A549 (cell line): ENCODE results near the gene PRKN. TPM values are rescaled to one million over a fixed set of nuclear protein-coding genes. Genes with fewer than 3 reads are reported as not detected.

Experiments used
- ATAC-seq, 2 experiments: fragments of 200-7000 bp in 1 of 2; fragments of >200 bp in 1 of 2; cut with Nextera tagmentation in 1 of 2; cut with Tn5 transposase in 1 of 2; 3 replicates each; pipeline versions ENCODE4 v1.8.0 to v1.9.1; 2018 to 2020; ENCODE audit warnings: mild to moderate bottlenecking in 1 of 2, moderate library complexity in 1 of 2
- CTCF ChIA-PET: fragments of 300-600 bp; sonication (Branson Sonifier 250); formaldehyde crosslinking; extraction: SDS; loops from one replicate; lab custom pipeline; 2021; ENCODE audit warnings: antibody characterized with exemption, inconsistent platforms; lab: Yijun Ruan, JAX
- POLR2A ChIA-PET: fragments of 350-600 bp; formaldehyde crosslinking; extraction: SDS; loops from one replicate; lab custom pipeline; 2021; ENCODE audit warnings: antibody characterized with exemption, inconsistent platforms; lab: Yijun Ruan, JAX
- DNase-seq, 2 experiments: peaks; one replicate each; pipeline versions ENCODE4 v3.0.0 to v3.0.0-alpha.2; 2011 to 2016; ENCODE audit warnings: low read depth in 1 of 2, low spot score in 1 of 2
- FAIRE-seq: peaks from 2 replicates; lab custom pipeline; 2011; peaks lifted over from hg19 to GRCh38; lab: Jason Lieb, UNC
- H3K27ac ChIP-seq, 2 experiments: fragments of >200 bp; sonication (Bioruptor Twin); formaldehyde crosslinking; 3 replicates each; pipeline ENCODE4 v1.5.1; 2016 to 2017
- H3K4me1 ChIP-seq: fragments of >200 bp; sonication (Bioruptor Twin); formaldehyde crosslinking; 3 replicates; pipeline ENCODE4 v1.6.1; 2016
- H3K4me2 ChIP-seq: fragments of >200 bp; sonication (Bioruptor Twin); formaldehyde crosslinking; 3 replicates; pipeline ENCODE4 v1.6.1; 2016
- H3K4me3 ChIP-seq: fragments of >200 bp; sonication (Bioruptor Twin); formaldehyde crosslinking; 3 replicates; pipeline ENCODE4 v1.5.1; 2016
- H3K9me3 ChIP-seq: fragments of >200 bp; sonication (Bioruptor Twin); formaldehyde crosslinking; 3 replicates; pipeline ENCODE4 v1.6.1; 2016
- BHLHE40 ChIP-seq: IDR thresholded peaks from 2 replicates; pipeline ENCODE4 v1.6.1; 2012; ENCODE audit warnings: low read depth, low read length, inconsistent platforms
- EP300 ChIP-seq, 2 experiments: fragments of >200 bp; sonication (Bioruptor Twin); formaldehyde crosslinking; IDR thresholded peaks; 2 replicates in 1 of 2; 3 replicates in 1 of 2; pipeline ENCODE4 v1.6.1; 2016 to 2017
- ESRRA ChIP-seq: fragments of 150-350 bp; IDR thresholded peaks from 2 replicates; pipeline ENCODE4 v1.6.1; 2014; ENCODE audit warnings: mild to moderate bottlenecking, low read length, borderline replicate concordance
- GATA3 ChIP-seq: IDR thresholded peaks from 2 replicates; pipeline ENCODE4 v1.6.1; 2012; ENCODE audit warnings: borderline replicate concordance
- HEYL ChIP-seq: fragments of 250-450 bp; sonication (Bioruptor Pico); IDR thresholded peaks from 2 replicates; pipeline ENCODE4 v1.8.0; 2021; ENCODE audit warnings: mild to moderate bottlenecking, moderate library complexity
- HOXB13 ChIP-seq: fragments of 250-450 bp; sonication (Bioruptor Pico); IDR thresholded peaks from 2 replicates; pipeline ENCODE4 v1.5.0; 2020; ENCODE audit warnings: low read depth, mild to moderate bottlenecking, moderate library complexity
- HOXB5 ChIP-seq: fragments of 250-450 bp; sonication (Bioruptor Pico); IDR thresholded peaks from 2 replicates; pipeline ENCODE4 v1.5.0; 2020; ENCODE audit warnings: mild to moderate bottlenecking, moderate library complexity
- JUN ChIP-seq, 2 experiments: fragments of >200 bp; sonication (Bioruptor Twin); formaldehyde crosslinking; IDR thresholded peaks; 2 replicates in 1 of 2; 3 replicates in 1 of 2; pipeline ENCODE4 v1.6.1; 2016 to 2017
- JUNB ChIP-seq: fragments of >200 bp; sonication (Bioruptor Twin); formaldehyde crosslinking; IDR thresholded peaks from 2 replicates; pipeline ENCODE4 v1.6.1; 2016
- MAFK ChIP-seq: fragments of 450-650 bp; IDR thresholded peaks from 2 replicates; pipeline ENCODE4 v1.6.1; 2014; ENCODE audit not compliant: partially characterized antibody
- NR3C1 ChIP-seq: fragments of >200 bp; sonication (Bioruptor Twin); formaldehyde crosslinking; IDR thresholded peaks from 3 replicates; pipeline ENCODE4 v1.6.1; 2017
- PHF8 ChIP-seq: fragments of 200-600 bp; sonication (generic); IDR thresholded peaks from 2 replicates; pipeline ENCODE4 v1.6.1; 2016; ENCODE audit warnings: low read depth, mild to moderate bottlenecking, antibody characterized with exemption, moderate library complexity, borderline replicate concordance
- POLR2AphosphoS2 ChIP-seq: conservative IDR thresholded peaks from 2 replicates; pipeline ENCODE4 v1.6.1; 2012; ENCODE audit warnings: low read length, improper control_type of control experiment, inconsistent platforms
- RARB ChIP-seq: fragments of 250-450 bp; sonication (Bioruptor Pico); IDR thresholded peaks from 2 replicates; pipeline ENCODE4 v1.8.0; 2021; ENCODE audit warnings: mild to moderate bottlenecking, moderate library complexity
- RCOR1 ChIP-seq: fragments of 150-350 bp; IDR thresholded peaks from 2 replicates; pipeline ENCODE4 v1.6.1; 2014; ENCODE audit warnings: antibody characterized with exemption, low read length, low read depth
- SREBF2 ChIP-seq: fragments of 450-650 bp; IDR thresholded peaks from 2 replicates; pipeline ENCODE4 v1.6.1; 2014; ENCODE audit warnings: mild to moderate bottlenecking, moderate library complexity
- USF2 ChIP-seq: fragments of 450-650 bp; IDR thresholded peaks from 2 replicates; pipeline ENCODE4 v1.6.1; 2014; ENCODE audit warnings: antibody characterized with exemption
- ZFP36 ChIP-seq: fragments of 450-650 bp; IDR thresholded peaks from 2 replicates; pipeline ENCODE4 v1.6.1; 2014; ENCODE audit warnings: borderline replicate concordance; ENCODE audit not compliant: partially characterized antibody
- WGBS: methylation state at CpG from one replicate; pipeline ENCODE4 v1.1.6; 2017; ENCODE audit errors: missing lambda C conversion rate; 5-methylcytosine and 5-hydroxymethylcytosine counted together
- polyA plus RNA-seq, 4 experiments: library from polyadenylated mRNA; depleted of rRNA in 3 of 4; stranded (reverse); fragments of >200 nt; fragmentation: RNase III in 1 of 4; extraction: RNeasy Plus Mini Kit Qiagen cat#74134 plus additional on column Dnase treatment in 1 of 4; gene quantifications; 2 replicates in 3 of 4; 3 replicates in 1 of 4; pipeline ENCODE4 v1.2.3, GENCODE V29; 2011 to 2017

The PRKN gene
- polyA plus RNA-seq, 2 of the 4 experiments (the other 2 are of a cell fraction) = 0.36 to 0.39 TPM

- POLR2A ChIA-PET = no interaction called here
- TF ChIP-seq ESRRA (no peak), MAFK (peak; percentile 36), JUN (IDR thresholded peaks at IDR 0.05) (no peak)
- 59% methylated on average over 9 of the region's 9 CpGs for WGBS
- ATAC-seq (no peak), DNase-seq (no peak), FAIRE-seq (no peak)
- CTCF ChIA-PET = interaction anchor here (1.0 kb wide), 1 partner anchor 12 kb away, joined by 3 read pairs; no protein-coding TSS in a partner anchor
- Histone ChIP-seq H3K9me3 (no peaks in the 10 kb centered on the region), H3K4me1 (no peaks in the 10 kb centered on the region), H3K27ac (no peak overlapping the region), H3K4me2 (no peak overlapping the region), H3K4me3 (no peak overlapping the region)
Measured at GRCh38 chr6:161682982-161683381, 1044.6 kb downstream of the PRKN start.

GRCh38 chr6:161679980-161680538 is 1047.5 kb downstream of the PRKN start:
- H3K9me3 ChIP-seq = no peaks in the 10 kb centered on the region
- 66% methylated on average over 11 of the region's 13 CpGs for WGBS
- H3K27ac ChIP-seq = no peak overlapping the region
- no peaks in the 10 kb centered on the region for H3K4me1 ChIP-seq
- TF ChIP-seq HOXB5 (CRISPR knock-in tag) (no peak), JUNB (no peak), RCOR1 (no peak), HOXB13 (no peak), RARB (no peak), JUN (IDR thresholded peaks at IDR 0.05) (no peak), NR3C1 (no peak), GATA3 (no peak), PHF8 (no peak), HEYL (CRISPR knock-in tag) (no peak), EP300 (IDR thresholded peaks at IDR 0.05) (no peak), SREBF2 (no peak), ZFP36 (no peak)
- CTCF ChIA-PET = no interaction called here
- H3K4me3 ChIP-seq = no peak overlapping the region
- FAIRE-seq (no peak), ATAC-seq (no peak), DNase-seq (no peak)
- POLR2A ChIA-PET = no interaction called here
- H3K4me2 ChIP-seq = no peak overlapping the region

GRCh38 chr6:161677188-161677587 is 1050.4 kb downstream of the PRKN start:
- ChIA-PET CTCF (interaction anchor here (0.6 kb wide), 1 partner anchor 853 kb away, joined by 6 read pairs; no protein-coding TSS in a partner anchor), POLR2A (no interaction called here)
- no peak overlapping the region for H3K4me3 ChIP-seq
- H3K4me1 ChIP-seq = no peaks in the 10 kb centered on the region
- TF ChIP-seq USF2 (0 out of 2 replicates have a peak, but pooled peaks have one; percentile 11), POLR2AphosphoS2 (no peak)
- H3K9me3 ChIP-seq = no peaks in the 10 kb centered on the region
- no peak overlapping the region for H3K27ac ChIP-seq
- 65% methylated on average over 7 of the region's 7 CpGs for WGBS
- DNase-seq (no peak), FAIRE-seq (no peak), ATAC-seq (no peak)
- H3K4me2 ChIP-seq = no peak overlapping the region

GRCh38 chr6:161676586-161676985 is 1051.0 kb downstream of the PRKN start:
- no peak overlapping the region for H3K4me3 ChIP-seq
- ATAC-seq (no peak), FAIRE-seq (no peak), DNase-seq (no peak)
- H3K27ac ChIP-seq = no peak overlapping the region
- no peak overlapping the region for H3K4me2 ChIP-seq
- no peaks in the 10 kb centered on the region for H3K4me1 ChIP-seq
- H3K9me3 ChIP-seq = no peaks in the 10 kb centered on the region
- ChIA-PET POLR2A (no interaction called here), CTCF (no interaction called here)
- 75% methylated on average over 3 of the region's 3 CpGs for WGBS
- TF ChIP-seq BHLHE40 = no peak
- no peak for TF ChIP-seq ESRRA
